GM19324 (cell line): ENCODE measurements around the gene RCN1.
"Not testable (repeated sequence)": the region's sequence is repeated elsewhere in the genome, so short reads cannot be mapped to it uniquely, and the experiment has no call there.

Experiments used
- ATAC-seq: cut with Tn5 transposase; IDR thresholded peaks from one replicate; pipeline ENCODE4 v1.9.1; 2021; ENCODE audit warnings: mild to moderate bottlenecking, moderate library complexity; ENCODE audit not compliant: unreplicated experiment, low FRiP score

The RCN1 gene

DNA sequence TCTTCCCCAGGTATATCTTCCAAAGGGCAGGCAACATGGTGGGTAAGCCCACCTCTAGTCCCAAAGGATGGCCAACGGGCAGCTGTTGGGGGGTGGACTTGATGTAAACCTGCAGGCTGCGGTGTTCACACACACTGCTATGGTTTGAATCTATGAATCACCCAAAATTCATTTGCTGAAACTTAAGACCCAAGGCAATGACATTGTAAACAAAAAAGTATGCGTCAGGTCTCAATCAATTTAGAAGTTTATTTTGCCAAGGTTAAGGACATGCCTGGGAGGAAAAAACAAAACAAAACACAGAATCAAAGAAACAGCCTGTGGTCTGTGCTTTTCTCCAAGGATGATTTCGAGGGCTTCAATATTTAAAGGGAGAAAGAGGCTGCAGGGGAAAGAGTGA lies 18.3 kb downstream of the RCN1 start:
- ATAC-seq: no peak

DNA sequence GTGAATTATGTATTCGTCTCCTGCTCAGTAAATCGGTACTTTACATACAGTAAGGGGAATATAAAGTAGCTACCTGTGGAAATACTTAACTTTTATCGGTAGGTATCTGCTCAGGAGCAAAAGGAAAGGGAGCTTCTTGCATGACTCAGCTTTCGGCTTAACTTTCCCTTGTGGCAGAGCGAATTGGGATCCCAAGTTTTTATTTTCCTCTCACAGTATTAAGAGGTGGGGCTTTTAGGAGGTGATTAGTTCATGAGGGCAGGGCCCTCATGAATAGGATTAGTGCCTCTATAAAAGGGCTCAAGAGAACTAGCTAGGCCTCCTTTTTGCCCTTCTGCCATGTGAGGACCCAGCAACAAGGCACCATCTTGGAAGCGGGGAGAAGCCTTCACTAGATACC lies 18.7 kb downstream of the RCN1 start:
- no peak for ATAC-seq

DNA sequence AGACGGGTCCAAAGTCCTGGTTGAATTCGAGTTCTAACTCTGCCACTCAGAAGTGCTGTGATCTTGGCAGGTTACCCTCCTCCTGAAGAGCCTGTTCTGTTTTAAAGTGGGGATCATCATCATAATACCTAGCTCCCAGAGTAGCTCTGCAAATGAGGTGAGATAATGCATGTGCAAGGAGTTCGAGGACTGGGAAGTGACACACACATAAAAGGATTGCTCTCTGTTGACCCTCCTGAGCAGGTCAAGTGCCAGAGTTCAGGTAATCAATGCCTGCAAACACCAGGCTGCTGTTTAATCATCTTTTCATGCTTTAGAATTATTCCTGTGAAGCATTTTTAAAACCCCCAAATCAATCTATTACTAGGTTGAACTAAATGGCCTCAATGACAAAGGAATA lies 19.9 kb downstream of the RCN1 start:
- ATAC-seq: no peak

DNA sequence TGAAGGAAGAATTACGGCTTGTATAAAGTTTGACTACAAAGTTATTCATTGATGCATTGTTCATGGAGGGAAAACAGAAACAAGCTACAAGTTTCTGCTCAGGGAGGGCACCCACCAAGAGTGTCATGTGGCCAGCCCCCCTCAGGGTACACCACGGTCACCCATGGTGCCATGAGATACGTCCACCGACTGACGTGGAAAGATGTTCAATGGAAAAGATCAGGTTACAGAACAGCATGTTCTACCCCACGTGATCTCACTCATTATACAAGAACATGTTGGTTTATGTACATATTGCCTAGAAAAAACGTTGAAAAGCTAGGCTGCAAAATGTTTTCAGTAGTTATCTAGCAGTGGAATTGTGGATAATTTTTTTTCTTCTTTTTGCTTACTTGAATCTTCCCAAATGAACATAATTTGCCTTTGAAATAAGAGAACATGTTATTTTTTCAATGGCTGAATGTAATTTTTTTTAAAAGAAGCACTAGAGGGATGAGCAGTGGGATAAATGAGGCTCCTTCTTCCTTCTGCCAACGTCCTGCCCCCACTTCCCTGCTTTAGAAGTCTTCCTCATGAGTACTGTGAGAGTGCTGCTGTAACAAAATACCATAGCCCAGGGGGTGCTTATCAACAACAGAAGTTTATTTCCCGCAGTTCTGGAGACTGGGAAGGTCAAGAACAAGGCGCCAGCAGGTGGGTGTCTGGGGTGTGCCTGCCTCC lies 22.5 kb downstream of the RCN1 start:
- no peak for ATAC-seq

DNA sequence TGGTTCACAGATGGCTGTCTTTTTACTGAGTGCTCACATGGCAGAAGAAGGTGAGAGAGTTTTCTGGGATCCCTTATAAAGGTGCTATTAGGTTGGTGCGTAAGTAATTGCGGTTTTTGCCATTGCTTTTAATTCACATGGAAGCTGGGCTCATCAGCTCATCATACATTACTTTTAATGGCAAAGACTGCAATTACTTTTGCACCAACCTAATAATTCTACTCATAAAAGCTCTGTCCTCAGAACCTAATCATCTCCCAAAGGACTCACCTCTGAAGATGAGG lies 23.0 kb downstream of the RCN1 start:
- ATAC-seq: no peak

DNA sequence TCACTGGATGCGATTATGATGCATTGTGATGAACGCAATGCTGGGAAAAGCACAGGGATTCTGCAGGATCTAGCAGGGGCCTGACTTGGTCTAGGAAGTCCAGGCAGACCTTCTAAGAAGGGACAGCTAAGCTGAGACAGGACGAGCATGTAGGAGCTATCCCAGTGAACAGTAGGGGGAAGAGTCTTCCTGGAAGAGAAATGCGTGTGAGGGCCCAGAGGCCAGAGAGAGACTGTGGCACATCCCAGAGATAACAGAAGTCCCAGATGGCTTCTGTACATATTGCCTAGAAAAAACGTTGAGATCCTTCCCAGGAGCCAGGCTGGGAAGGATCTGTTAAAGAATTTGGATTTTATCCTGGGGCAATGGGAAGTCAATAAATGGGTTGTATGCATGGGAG lies 24.6 kb downstream of the RCN1 start:
- no peak for ATAC-seq

DNA sequence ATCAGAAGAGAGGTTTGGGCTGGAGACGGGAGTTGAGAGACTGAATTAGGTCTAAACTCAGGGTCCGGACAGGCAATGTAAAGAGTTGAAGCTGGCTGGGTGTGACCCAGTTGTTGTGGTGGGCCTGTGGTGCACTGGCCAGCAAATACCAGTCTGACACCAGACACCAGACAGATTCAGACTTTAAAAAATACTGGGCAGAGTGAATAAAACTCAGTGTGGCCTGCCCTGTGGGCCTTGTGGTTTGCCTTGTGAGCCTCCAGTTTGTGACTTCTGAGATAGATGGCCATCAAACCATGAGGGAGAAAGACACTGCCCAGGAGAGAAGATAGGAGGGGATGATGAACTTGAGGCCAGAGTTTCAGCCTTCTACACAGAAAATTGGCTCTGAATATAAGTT lies 25.8 kb downstream of the RCN1 start:
- ATAC-seq: no peak

DNA sequence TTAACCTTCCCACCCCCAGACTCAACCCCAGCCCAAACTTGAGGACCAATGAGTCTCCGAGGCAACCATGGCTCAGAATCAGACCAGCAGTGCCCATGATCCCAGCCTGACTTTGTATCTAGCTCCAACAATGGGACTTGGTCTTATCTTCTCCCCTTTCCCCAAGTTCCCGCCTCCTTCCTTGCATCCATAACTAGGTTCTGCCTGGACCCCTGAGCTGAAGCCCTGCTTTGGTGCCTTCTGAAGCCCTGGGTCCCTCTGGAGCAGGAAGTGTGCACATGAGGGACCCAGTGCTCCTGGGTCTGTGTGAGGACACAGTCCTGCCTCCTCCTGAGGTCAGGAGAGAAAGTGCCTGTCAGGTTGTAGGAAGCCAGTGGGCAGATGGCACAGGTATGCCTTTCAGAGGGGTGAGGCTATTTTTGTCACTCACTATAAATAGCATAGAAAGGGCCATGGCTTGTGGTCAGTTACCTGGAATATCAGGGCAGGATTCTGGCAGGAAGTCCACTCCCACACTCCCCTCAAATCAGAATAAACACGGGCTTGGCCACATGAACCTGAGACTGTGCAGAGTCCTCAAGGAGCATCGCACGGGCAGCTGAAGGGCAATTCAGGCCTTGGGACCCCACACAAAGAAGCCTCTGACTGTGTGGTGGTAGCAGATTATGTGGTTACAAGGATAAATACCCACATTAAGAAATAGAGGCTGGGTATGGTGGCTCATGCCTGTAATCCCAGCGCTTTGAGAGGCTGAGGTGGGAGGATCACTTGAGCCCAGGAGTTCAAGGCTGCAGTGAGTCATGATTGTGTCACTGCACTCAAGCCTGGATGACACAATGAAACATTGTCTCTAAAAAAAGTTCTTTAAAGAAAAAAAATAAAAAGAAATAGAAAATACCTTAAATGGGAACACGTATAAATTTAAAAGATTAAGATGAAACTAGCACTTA lies 27.4 kb downstream of the RCN1 start:
- no peak for ATAC-seq

DNA sequence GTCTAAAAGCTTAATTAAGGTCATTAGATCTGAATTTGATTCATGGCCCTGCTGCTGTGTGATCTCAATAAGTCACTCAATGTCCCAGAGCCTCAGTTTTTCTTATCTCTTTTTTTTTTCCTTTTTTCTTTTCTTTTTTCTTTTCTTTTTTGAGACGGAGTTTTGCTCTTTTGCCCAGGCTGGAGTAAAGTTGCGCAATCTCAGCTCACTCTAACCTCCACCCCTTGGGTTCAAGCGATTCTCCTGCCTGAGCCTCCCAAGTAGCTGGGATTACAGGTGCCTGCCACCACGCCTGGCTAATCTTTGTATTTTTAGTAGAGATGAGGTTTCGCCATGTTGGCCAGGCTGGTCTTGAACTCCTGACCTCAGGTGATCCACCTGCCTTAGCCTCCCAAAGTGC lies 28.3 kb downstream of the RCN1 start:
- ATAC-seq: not testable (repeated sequence)

DNA sequence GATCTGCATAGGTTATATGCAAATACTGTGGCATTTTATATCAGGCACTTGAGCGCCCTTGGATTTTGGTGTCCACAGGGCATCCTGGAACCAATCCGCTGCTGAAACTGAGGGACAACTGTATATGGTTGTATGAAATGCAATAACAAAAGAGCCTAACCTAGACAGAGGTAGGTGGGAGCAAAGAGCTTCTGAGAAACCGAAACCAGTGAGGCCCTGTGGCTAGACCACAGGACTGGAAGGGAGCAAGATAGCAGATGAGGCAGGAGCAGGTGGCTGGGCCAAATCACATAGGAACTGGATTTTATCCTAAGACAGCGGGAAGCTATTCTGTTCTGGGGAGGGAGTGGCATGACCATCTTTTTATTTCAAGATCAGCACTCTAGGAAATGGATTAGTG lies 30.1 kb downstream of the RCN1 start:
- no peak for ATAC-seq

DNA sequence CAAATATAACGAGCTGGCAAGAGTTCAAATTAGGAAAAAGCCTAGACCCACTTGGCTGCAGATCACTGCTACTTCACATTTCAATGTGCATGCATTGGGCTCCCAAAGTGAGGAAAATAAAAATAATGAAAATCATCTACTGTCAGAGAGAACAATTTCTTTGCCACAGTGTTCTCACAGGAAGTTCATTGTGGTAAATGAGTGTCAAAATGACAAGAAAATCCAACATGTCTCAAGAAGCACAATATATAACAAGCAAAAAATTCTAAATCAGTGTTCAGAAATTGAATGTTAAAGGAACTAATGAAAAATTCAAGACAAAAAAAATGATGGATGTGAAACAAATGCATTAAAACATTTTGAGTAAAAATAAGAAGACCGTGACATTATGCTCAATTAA lies 31.3 kb downstream of the RCN1 start:
- no peak for ATAC-seq

DNA sequence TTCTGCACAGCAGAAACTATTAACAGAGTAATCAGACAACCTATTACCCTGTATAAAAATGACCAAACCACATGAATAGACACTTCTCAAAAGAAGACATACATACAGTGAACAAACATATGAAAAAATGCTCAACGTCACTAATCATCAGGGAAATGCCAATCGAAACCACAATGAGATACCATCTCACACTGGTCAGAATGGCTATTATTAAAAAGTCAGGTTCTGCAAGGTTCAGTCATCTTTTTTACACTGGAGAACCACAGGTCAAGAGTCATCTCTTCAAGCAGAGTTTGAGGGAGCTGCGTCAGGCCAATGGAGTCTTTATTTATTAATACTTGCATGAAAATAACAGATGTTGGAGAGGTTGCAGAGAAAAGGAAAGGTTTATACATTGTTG lies 40.4 kb downstream of the RCN1 start:
- no peak for ATAC-seq

DNA sequence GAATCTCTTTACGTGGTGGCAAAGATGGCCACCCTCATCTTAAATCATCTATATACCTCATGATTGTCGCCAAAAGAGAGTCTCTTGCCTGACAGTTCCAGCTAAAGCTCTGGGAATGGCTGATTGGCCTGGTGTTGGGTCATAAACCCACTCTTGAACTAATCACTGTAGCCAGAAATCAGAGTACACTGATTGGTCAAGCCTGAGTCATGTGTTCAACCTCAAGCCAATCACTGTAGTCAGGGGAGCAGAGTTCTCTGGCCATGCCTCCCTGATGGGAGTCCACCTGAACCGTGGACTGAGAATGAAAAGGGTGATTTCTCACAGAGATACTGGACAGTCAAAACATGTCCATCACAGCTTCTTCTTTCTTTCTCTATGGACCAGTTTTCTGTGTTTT lies 45.8 kb downstream of the RCN1 start:
- ATAC-seq: no peak

DNA sequence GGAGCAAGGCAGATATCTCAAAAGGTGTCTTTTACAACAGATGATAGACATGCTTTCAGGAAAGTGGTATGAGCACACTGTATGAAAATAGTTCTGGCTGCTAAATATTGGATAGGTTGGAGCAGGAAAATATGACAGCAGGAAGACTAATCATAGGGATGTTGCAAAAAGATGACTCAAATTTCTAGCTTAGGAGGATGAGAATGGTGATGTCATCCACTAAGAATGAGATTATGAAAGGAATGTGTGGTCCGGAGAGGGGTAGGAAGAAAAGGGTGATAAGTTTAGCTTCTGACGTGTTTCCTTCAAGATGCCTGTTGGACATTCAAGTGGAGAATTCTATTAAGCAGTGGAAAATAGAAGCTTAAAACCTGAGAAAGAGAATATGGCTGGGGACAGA lies 46.4 kb downstream of the RCN1 start:
- no peak for ATAC-seq

DNA sequence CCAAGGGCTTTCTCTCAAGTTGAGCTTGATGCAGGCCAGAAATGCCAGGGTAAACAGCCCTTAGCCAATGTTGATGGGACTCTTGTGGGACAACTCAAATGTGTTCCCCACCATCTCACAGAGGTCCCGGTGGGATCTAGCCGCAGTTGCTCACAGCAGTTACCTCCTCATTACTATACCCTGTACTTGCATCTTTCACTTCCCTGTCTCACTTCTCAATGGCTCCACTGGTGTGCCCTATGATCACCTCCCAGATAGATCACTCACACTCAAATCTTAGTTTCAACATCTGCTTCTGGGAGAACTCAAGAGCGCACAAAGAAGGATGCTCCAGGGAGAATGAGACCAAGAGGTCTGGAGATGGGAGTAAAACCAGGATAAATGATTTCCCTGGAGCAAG lies 47.0 kb downstream of the RCN1 start:
- no peak for ATAC-seq

DNA sequence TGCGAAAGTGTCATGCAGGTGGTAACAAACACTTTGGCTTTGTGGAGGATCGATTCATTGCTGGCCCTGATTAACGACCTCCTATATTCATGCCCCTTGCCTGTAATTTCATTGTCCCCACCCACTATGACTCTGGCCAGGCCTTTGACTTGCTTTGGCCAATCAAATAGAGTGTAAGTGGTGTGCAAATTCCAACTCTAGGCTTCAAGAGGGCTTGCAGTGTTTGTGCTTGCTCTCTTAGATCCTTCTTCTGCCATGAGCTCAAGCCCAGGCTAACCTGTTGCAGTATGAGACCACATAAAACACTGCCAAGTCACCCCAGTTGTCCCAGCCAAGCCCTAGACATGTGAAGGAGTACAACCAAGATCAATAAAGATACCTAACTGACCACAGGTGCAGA lies 48.0 kb downstream of the RCN1 start:
- ATAC-seq: no peak

DNA sequence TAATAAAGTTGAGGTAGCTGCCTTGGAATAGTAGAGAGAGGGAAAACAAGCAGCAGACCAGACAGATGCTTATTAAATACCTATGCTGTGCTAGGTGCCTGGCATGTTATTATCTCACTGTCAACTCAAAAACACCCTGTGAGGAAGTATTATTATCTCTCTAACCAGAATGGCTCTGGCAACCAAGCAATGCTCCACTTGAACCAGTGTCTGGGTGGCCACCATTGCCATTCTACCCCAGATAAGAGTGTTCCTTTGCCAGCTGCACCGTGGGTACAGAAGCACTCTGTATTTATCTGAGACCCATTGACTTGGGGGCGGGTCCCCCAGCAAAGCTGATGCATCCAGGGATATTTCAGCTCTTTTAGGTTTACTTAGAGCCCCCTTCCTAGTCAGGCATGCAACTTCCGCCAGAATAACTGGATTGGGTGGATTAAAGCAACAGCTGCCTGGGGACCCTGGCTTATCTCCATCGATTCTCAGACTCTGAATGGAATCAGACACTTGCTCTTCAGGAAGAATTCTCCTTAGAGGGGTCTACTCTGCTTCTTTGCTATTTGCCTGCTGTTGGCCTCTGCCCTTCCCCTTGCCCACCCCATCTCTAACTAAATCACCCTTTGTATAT lies 49.1 kb downstream of the RCN1 start:
- no peak for ATAC-seq

DNA sequence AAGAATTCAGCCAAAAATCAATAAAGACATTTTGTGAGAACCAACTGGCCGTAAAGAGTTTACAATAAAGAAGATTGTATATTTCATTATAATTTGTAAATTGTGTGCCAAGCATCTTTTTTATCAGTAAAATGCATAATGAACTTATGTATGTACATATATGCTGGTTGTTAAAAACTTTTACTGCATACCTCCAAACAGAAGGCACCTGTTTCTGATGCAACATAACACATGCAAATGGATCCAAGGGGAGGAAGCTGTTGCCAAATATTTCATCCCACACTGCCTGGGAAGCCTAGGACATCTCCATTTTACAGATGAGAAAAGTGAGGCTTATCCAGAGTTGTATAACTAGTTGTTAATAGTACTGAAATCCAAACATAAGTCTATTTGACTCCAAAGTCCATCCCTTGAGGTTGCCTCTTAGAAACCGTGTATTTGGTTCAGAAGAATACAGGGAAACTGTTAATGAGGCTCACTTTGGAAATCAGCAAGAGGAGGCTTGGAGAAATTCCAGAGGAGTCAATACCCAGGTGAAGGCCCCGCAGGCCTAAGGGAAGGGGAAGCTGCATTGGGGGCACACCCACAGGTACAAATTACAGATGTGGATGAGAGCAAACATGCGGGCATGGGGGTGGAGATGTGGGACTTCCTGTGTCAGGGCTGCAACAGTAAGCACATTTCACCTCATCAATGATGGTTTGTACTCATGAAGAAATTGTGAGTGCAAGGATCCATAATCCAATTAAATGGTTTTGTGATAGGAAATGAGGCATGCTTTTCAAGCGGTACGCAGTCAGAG lies 51.1 kb downstream of the RCN1 start:
- no peak for ATAC-seq

DNA sequence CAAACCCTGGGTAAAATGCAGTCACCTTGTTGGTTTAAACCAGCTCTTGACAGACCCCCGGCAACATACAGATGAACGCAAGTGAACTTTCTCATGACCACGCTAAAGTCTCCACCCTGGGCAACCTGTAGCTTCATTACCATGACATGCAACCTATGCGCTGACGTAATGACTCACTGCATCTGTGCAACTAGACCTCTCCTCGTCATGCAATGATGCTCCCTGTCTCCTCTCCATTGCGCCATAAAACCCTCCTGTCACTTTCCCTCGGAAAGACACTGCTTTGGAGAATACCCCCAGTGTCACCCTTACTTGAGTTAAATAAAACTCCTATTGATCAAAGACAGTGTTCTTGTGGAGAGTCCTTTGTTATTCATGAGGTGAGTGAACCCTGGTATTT lies 52.5 kb downstream of the RCN1 start:
- no peak for ATAC-seq

DNA sequence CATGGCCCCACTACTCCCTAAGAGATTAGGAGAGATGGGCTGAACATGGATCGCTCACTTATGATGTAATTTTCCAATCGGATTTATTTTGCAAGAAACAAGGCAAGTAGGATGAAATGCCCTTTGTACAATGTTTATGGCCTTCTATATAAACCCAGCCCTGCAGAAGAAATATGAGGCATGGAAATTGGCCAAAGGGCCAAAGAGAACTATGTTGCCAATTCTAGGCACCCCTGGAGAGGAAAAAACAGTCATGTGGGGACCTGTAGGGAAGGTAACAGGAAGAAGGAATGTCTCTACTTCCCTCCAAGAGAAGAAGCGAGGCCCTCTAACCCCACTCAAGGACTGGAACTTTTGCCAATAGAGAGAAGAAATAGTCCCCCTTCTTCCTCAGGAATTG lies 54.4 kb downstream of the RCN1 start:
- no peak for ATAC-seq

DNA sequence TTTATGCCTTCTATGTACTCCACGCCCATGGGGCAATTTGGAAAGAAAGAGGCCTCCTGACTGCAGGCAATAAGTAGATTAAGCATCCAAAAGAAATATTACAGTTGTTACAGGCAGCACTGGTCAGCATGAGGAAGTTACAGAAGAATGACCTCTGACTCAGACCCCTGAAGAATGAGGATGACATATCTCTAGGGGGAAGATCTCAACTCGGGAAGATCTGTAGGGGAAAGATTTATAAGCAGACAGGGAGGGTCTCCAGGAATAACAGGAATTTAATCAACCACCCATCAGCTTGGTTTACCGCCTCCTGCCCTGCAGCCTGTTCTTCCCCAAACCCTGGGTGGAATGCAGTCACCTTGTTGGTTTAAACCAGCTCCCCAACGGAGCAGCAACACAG lies 58.0 kb downstream of the RCN1 start:
- ATAC-seq: no peak
